IMR-90 (cell line): ENCODE results near the gene SH3RF2. TPM values are rescaled to one million over a fixed set of nuclear protein-coding genes. Genes with fewer than 3 reads are reported as not detected.

Experiments used
- ATAC-seq: fragments of 200-7000 bp; cut with Tn5 transposase; 2 replicates; pipeline ENCODE4 v1.9.1; 2020; ENCODE audit warnings: low read depth, mild to moderate bottlenecking, moderate library complexity
- BruUV-seq: library from RNA; stranded (reverse); fragments of 400-500 nt; replicated peaks from 2 replicates; lab custom pipeline; 2021; lab: Mats Ljungman, UMichigan
- CTCF ChIA-PET: fragments of 300-600 bp; formaldehyde crosslinking; extraction: SDS; loops from one replicate; lab custom pipeline; 2021; ENCODE audit warnings: antibody characterized with exemption; lab: Yijun Ruan, JAX
- POLR2A ChIA-PET: fragments of 300-600 bp; sonication (Branson Sonifier 250); formaldehyde crosslinking; loops from one replicate; lab custom pipeline; 2022; ENCODE audit warnings: antibody characterized with exemption; ENCODE audit not compliant: unreplicated experiment; lab: Charles Lee
- DNase-seq: peaks from one replicate; pipeline ENCODE4 v3.0.0; 2013
- H2AFZ ChIP-seq: replicated peaks from 2 replicates; pipeline ENCODE3; 2013; ENCODE audit warnings: low read length, mild to moderate bottlenecking; ENCODE audit not compliant: poor library complexity
- H2AK5ac ChIP-seq: 2 replicates; pipeline ENCODE4 v1.6.1; 2013; ENCODE audit warnings: low read depth, low read length, inconsistent platforms
- H2AK9ac ChIP-seq: replicated peaks from 2 replicates; pipeline ENCODE3; 2013; ENCODE audit warnings: mild to moderate bottlenecking, low read depth, low read length, moderate library complexity; ENCODE audit not compliant: poor library complexity
- H2BK120ac ChIP-seq: 2 replicates; pipeline ENCODE4 v1.6.1; 2013; ENCODE audit warnings: low read depth, low read length, inconsistent platforms
- H2BK15ac ChIP-seq: 3 replicates; pipeline ENCODE4 v1.6.1; 2013; ENCODE audit warnings: low read depth, low read length, inconsistent platforms
- H2BK20ac ChIP-seq: 2 replicates; pipeline ENCODE4 v1.6.1; 2013; ENCODE audit warnings: low read depth, mild to moderate bottlenecking, inconsistent platforms, low read length, moderate library complexity
- H2BK5ac ChIP-seq: 2 replicates; pipeline ENCODE4 v1.6.1; 2013; ENCODE audit warnings: mild to moderate bottlenecking, low read depth, low read length, inconsistent platforms; ENCODE audit not compliant: poor library complexity, severe bottlenecking
- H3K14ac ChIP-seq: replicated peaks from 2 replicates; pipeline ENCODE4 v1.6.1; 2013; ENCODE audit warnings: low read depth, low read length, inconsistent platforms
- H3K18ac ChIP-seq: 2 replicates; pipeline ENCODE4 v1.6.1; 2013; ENCODE audit warnings: low read depth, low read length, control low read depth
- H3K23ac ChIP-seq: 2 replicates; pipeline ENCODE4 v1.6.1; 2013; ENCODE audit warnings: low read depth, low read length, inconsistent platforms
- H3K27ac ChIP-seq: 2 replicates; pipeline ENCODE4 v1.5.1; 2013; ENCODE audit warnings: mild to moderate bottlenecking, control low read depth, low read length; ENCODE audit not compliant: insufficient read depth
- H3K27me3 ChIP-seq: 2 replicates; pipeline ENCODE4 v1.6.1; 2013; ENCODE audit warnings: low read length; ENCODE audit not compliant: control insufficient read depth, insufficient read depth
- H3K36me3 ChIP-seq: 2 replicates; pipeline ENCODE4 v1.6.1; 2013; ENCODE audit warnings: low read length, mixed read lengths; ENCODE audit not compliant: control insufficient read depth, insufficient read depth
- H3K4ac ChIP-seq: 2 replicates; pipeline ENCODE4 v1.6.1; 2013; ENCODE audit warnings: low read depth, low read length, inconsistent platforms
- H3K4me1 ChIP-seq: 2 replicates; pipeline ENCODE4 v1.6.1; 2013; ENCODE audit warnings: low read length, mixed read lengths; ENCODE audit not compliant: control insufficient read depth, insufficient read depth
- H3K4me2 ChIP-seq: 2 replicates; pipeline ENCODE4 v1.6.1; 2013; ENCODE audit warnings: low read depth, mild to moderate bottlenecking, control low read depth, low read length, moderate library complexity
- H3K4me3 ChIP-seq: 2 replicates; pipeline ENCODE4 v1.5.1; 2013; ENCODE audit warnings: low read depth, mild to moderate bottlenecking, control low read depth, low read length, moderate library complexity; ENCODE audit not compliant: insufficient read depth
- H3K56ac ChIP-seq: 2 replicates; pipeline ENCODE4 v1.6.1; 2013; ENCODE audit warnings: low read length, inconsistent platforms; ENCODE audit not compliant: insufficient read depth; ENCODE audit errors: extremely low read depth
- H3K79me1 ChIP-seq, 2 experiments: 2 replicates each; pipeline ENCODE4 v1.6.1; 2013; ENCODE audit warnings: low read length in 2 of 2, inconsistent platforms in 1 of 2, low read depth in 1 of 2
- H3K9ac ChIP-seq: 2 replicates; pipeline ENCODE4 v1.6.1; 2013; ENCODE audit warnings: low read depth, low read length, control low read depth
- H3K9me1 ChIP-seq: 2 replicates; pipeline ENCODE4 v1.6.1; 2013; ENCODE audit warnings: low read length, inconsistent platforms; ENCODE audit not compliant: insufficient read depth
- H3K9me3 ChIP-seq: 2 replicates; pipeline ENCODE4 v1.6.1; 2013; ENCODE audit warnings: low read length; ENCODE audit not compliant: control insufficient read depth, insufficient read depth
- H4K20me1 ChIP-seq: 2 replicates; pipeline ENCODE4 v1.6.1; 2013; ENCODE audit warnings: low read length, inconsistent platforms; ENCODE audit not compliant: insufficient read depth
- H4K5ac ChIP-seq: 2 replicates; pipeline ENCODE4 v1.6.1; 2013; ENCODE audit warnings: mild to moderate bottlenecking, low read depth, low read length, control low read depth
- H4K8ac ChIP-seq, 2 experiments: 2 replicates each; pipeline ENCODE4 v1.6.1; 2013; ENCODE audit warnings: low read depth in 2 of 2, low read length in 2 of 2, control low read depth in 1 of 2, inconsistent platforms in 1 of 2
- H4K91ac ChIP-seq: 2 replicates; pipeline ENCODE4 v1.6.1; 2013; ENCODE audit warnings: low read depth, low read length, inconsistent platforms; ENCODE audit not compliant: insufficient read depth
- BHLHE40 ChIP-seq: fragments of 150-350 bp; IDR thresholded peaks from 2 replicates; pipeline ENCODE4 v1.6.1; 2016; ENCODE audit warnings: mild to moderate bottlenecking, low read depth, low read length
- CEBPB ChIP-seq: IDR thresholded peaks from 2 replicates; pipeline ENCODE4 v1.6.1; 2012; ENCODE audit warnings: low read depth, low read length, improper control_type of control experiment
- CHD1 ChIP-seq: IDR thresholded peaks from 2 replicates; pipeline ENCODE4 v1.6.1; 2012; ENCODE audit warnings: low read depth, low read length, improper control_type of control experiment
- CTCF ChIP-seq: conservative IDR thresholded peaks from 2 replicates; pipeline ENCODE4 v1.5.1; 2012; ENCODE audit warnings: mild to moderate bottlenecking, low read depth, low read length, improper control_type of control experiment
- ELK1 ChIP-seq: fragments of 150-350 bp; IDR thresholded peaks from 2 replicates; pipeline ENCODE4 v1.6.1; 2016; ENCODE audit warnings: low read depth, mild to moderate bottlenecking, low read length, moderate library complexity, borderline replicate concordance
- FOS ChIP-seq: fragments of 150-350 bp; IDR thresholded peaks from 2 replicates; pipeline ENCODE4 v1.6.1; 2016; ENCODE audit warnings: low read depth, low read length
- MAFK ChIP-seq: IDR thresholded peaks from 2 replicates; pipeline ENCODE4 v1.6.1; 2012; ENCODE audit warnings: low read depth, low read length, improper control_type of control experiment
- MAZ ChIP-seq: IDR thresholded peaks from 2 replicates; pipeline ENCODE4 v1.6.1; 2012; ENCODE audit warnings: low read depth, mild to moderate bottlenecking, low read length, improper control_type of control experiment, moderate library complexity, borderline replicate concordance
- NFE2L2 ChIP-seq: fragments of 150-350 bp; IDR thresholded peaks from 2 replicates; pipeline ENCODE4 v1.6.1; 2016; ENCODE audit warnings: low read depth, mild to moderate bottlenecking, low read length
- POLR2A ChIP-seq: IDR thresholded peaks from 2 replicates; pipeline ENCODE4 v1.6.1; 2012; ENCODE audit warnings: mild to moderate bottlenecking, low read depth, low read length
- RAD21 ChIP-seq: IDR thresholded peaks from 2 replicates; pipeline ENCODE4 v1.6.1; 2012; ENCODE audit warnings: low read length, improper control_type of control experiment
- RCOR1 ChIP-seq: IDR thresholded peaks from 2 replicates; pipeline ENCODE4 v1.6.1; 2012; ENCODE audit warnings: mild to moderate bottlenecking, low read length, improper control_type of control experiment; ENCODE audit not compliant: insufficient replicate concordance
- RFX5 ChIP-seq: IDR thresholded peaks from 2 replicates; pipeline ENCODE4 v1.8.0; 2012; ENCODE audit warnings: low read depth, mild to moderate bottlenecking, low read length, moderate library complexity
- SMC3 ChIP-seq: fragments of 150-350 bp; IDR thresholded peaks from 2 replicates; pipeline ENCODE4 v1.6.1; 2016; ENCODE audit warnings: low read depth, mild to moderate bottlenecking, antibody characterized with exemption, low read length, moderate library complexity
- USF2 ChIP-seq: fragments of 150-350 bp; IDR thresholded peaks from 2 replicates; pipeline ENCODE4 v1.6.1; 2017; ENCODE audit warnings: mild to moderate bottlenecking, antibody characterized with exemption, low read length, low read depth
- WGBS, 2 experiments: methylation state at CpG; one replicate each; pipeline versions ENCODE4 v1.1.5 to v1.1.7; 2013; ENCODE audit warnings: missing lambda C conversion rate in 2 of 2; ENCODE audit not compliant: insufficient read length in 1 of 2; ENCODE audit errors: extremely low coverage in 2 of 2; 5-methylcytosine and 5-hydroxymethylcytosine counted together
- dilution Hi-C: fragments of 300-500 bp; cut with HindIII; formaldehyde crosslinking; loops from one replicate; pipeline ENCODE4 v1.14.3; 2018; ENCODE audit warnings: low sequenced_read_pairs; ENCODE audit not compliant: unreplicated experiment
- in situ Hi-C: fragments of 300-500 bp; cut with MboI; formaldehyde crosslinking; loops from 3 replicates; pipeline ENCODE4 v1.14.3; 2019; ENCODE audit warnings: low sequenced_read_pairs, inconsistent platforms, mixed read lengths
- intact Hi-C: fragments of 100-400 bp; cut with micrococcal nuclease; formaldehyde crosslinking; loops from 2 replicates; pipeline ENCODE4 v1.10.0; 2022
- polyA plus RNA-seq, 3 experiments: library from polyadenylated mRNA; depleted of rRNA; stranded (reverse); fragments of >200 nt; gene quantifications; 2 replicates each; pipeline ENCODE4 v1.2.3, GENCODE V29; 2012; ENCODE audit warnings: low replicate concordance in 1 of 3
- total RNA-seq: library from RNA; depleted of rRNA; stranded (reverse); fragments of >200 nt; gene quantifications from 2 replicates; pipeline ENCODE4 v1.2.3, GENCODE V29; 2012

Gene SH3RF2
- total and polyA plus RNA-seq, 2 of the 4 experiments (the other 2 are of a cell fraction) = 1.3 to 1.7 TPM

GRCh38 chr5:145975361-145976066 is 39.1 kb downstream of the SH3RF2 start:
- Histone ChIP-seq H2BK5ac (peak overlapping the region; percentile 20), H3K14ac (no peak overlapping the region), H3K79me1 (no peaks in the 10 kb centered on the region), H3K18ac (no peak overlapping the region), H3K9me1 (peaks cover 8% of the 10 kb centered on the region; the same call in 1 of the 2 replicates), H2AK9ac (no peak overlapping the region), H4K20me1 (no peaks in the 10 kb centered on the region), H2AFZ (no peak overlapping the region), H3K4me3 (no peak overlapping the region), H2AK5ac (no peak overlapping the region), H3K4ac (no peak overlapping the region), H4K8ac (no peak overlapping the region), H2BK20ac (no peak overlapping the region), H3K36me3 (no peaks in the 10 kb centered on the region), H3K4me2 (no peak overlapping the region), H3K4me1 (peaks cover 4% of the 10 kb centered on the region; the same call in 1 of the 2 replicates), H4K91ac (no peak overlapping the region), H2BK15ac (no peak overlapping the region), H3K56ac (no peak overlapping the region), H3K27ac (no peak overlapping the region), H4K5ac (no peak overlapping the region), H3K27me3 (no peaks in the 10 kb centered on the region), H3K23ac (no peak overlapping the region), H3K9me3 (0 out of 2 replicates have a peak, but pooled peaks cover 2% of the 10 kb centered on the region), H3K9ac (no peak overlapping the region), H2BK120ac (no peak overlapping the region)
- no TSS peak for BruUV-seq
- ChIA-PET POLR2A (no interaction called here), CTCF (interaction anchor here (0.8 kb wide), 1 partner anchor 12 kb away, joined by 3 read pairs; no protein-coding TSS in a partner anchor)
- dilution Hi-C loops (no loop called here), intact Hi-C loops (loop anchor here (1.0 kb wide), 1 partner anchor 17 kb away; no protein-coding TSS in a partner anchor), in situ Hi-C loops (no loop called here)
- ATAC-seq (peak; percentile 73), DNase-seq (peak; percentile 89)
- 0% methylated on average over 1 of the region's 3 CpGs; no CpG with 5 or more reads in 1 of the 2 experiments for WGBS, 2 experiments
- TF ChIP-seq FOS = no peak
- no peak for TF ChIP-seq BHLHE40
- TF ChIP-seq RFX5 = no peak
- no peak for TF ChIP-seq ELK1
- TF ChIP-seq MAFK = no peak
- no peak for TF ChIP-seq MAZ
- TF ChIP-seq SMC3 = no peak
- TF ChIP-seq CEBPB = no peak
- no peak for TF ChIP-seq POLR2A
- TF ChIP-seq CTCF = no peak
- no peak for TF ChIP-seq CHD1
- no peak for TF ChIP-seq RAD21
- TF ChIP-seq NFE2L2 = no peak
- no peak for TF ChIP-seq USF2
- no peak for TF ChIP-seq RCOR1
